ENCODE data around the gene STX10. TPM values are rescaled to one million over a fixed set of nuclear protein-coding genes. Genes with fewer than 3 reads are reported as not detected.

STX10 gene
- total RNA-seq, 4 donors from 2014 or later = 50.5 to 98.4 (median 72.6) TPM

- no peak for TF ChIP-seq CTCF (IDR thresholded peaks at IDR 0.05; ENCODE audit: low read depth)
These were observed 19.2 kb downstream of the STX10 start for GRCh38 chr19:13130886-13131490.

GRCh38 chr19:13129384-13129783 lies 20.8 kb downstream of the STX10 start:
- no peak for TF ChIP-seq CTCF (IDR thresholded peaks at IDR 0.05; ENCODE audit: low read depth)

GRCh38 chr19:13128583-13128982 lies 21.6 kb downstream of the STX10 start:
- no peak for TF ChIP-seq CTCF (IDR thresholded peaks at IDR 0.05; ENCODE audit: low read depth)

GRCh38 chr19:13127811-13128575 lies 22.2 kb downstream of the STX10 start:
- TF ChIP-seq CTCF (IDR thresholded peaks at IDR 0.05; ENCODE audit: low read depth) = no peak

- TF ChIP-seq CTCF (IDR thresholded peaks at IDR 0.05; ENCODE audit: low read depth) = no peak
These were observed 23.1 kb downstream of the STX10 start for GRCh38 chr19:13127051-13127450.

GRCh38 chr19:13122980-13123957 lies 26.9 kb downstream of the STX10 start:
- TF ChIP-seq CTCF (IDR thresholded peaks at IDR 0.05; ENCODE audit: low read depth) = no peak
